Heart right ventricle (tissue), 16 donors: ENCODE measurements around the gene ANXA4. TPM values are rescaled to one million over a fixed set of nuclear protein-coding genes. Genes with fewer than 3 reads are reported as not detected.

Source experiments
- ATAC-seq, 8 donors: fragments of 200-7000 bp; cut with Tn5 transposase; one replicate each; pipeline ENCODE4 v1.9.1; 2020; ENCODE audit warnings: mild to moderate bottlenecking in 8 of 8, moderate library complexity in 8 of 8, moderate number of reproducible peaks in 1 of 8
- DNase-seq, 2 donors: peaks; one replicate each; pipeline ENCODE4 v3.0.0-alpha.2; 2020
- H3K27ac ChIP-seq, 10 donors: fragments of 200-600 bp; sonication (generic) in 2 of 10; one replicate each; pipeline versions ENCODE4 v1.5.0 to v1.8.0; 2020 to 2022; ENCODE audit warnings: mild to moderate bottlenecking in 3 of 10
- H3K27me3 ChIP-seq, 7 donors: fragments of 200-600 bp; one replicate each; pipeline ENCODE4 v1.8.0; 2021 to 2022; ENCODE audit warnings: mild to moderate bottlenecking in 2 of 7
- H3K36me3 ChIP-seq, 9 donors: fragments of 200-600 bp; sonication (generic) in 1 of 9; one replicate each; pipeline versions ENCODE4 v1.5.0 to v1.8.0; 2020 to 2022; ENCODE audit warnings: mild to moderate bottlenecking in 2 of 9
- H3K4me1 ChIP-seq, 9 donors: fragments of 200-600 bp; sonication (generic) in 1 of 9; one replicate each; pipeline versions ENCODE4 v1.5.0 to v1.8.0; 2020 to 2022; ENCODE audit warnings: mild to moderate bottlenecking in 4 of 9
- H3K4me3 ChIP-seq, 10 donors: fragments of 200-600 bp; sonication (generic) in 2 of 10; one replicate each; pipeline versions ENCODE4 v1.5.0 to v1.8.0; 2020 to 2022; ENCODE audit warnings: mild to moderate bottlenecking in 7 of 10, moderate library complexity in 2 of 10
- H3K9me3 ChIP-seq, 11 donors: fragments of 200-600 bp in 10 of 11; sonication (generic) in 2 of 11; one replicate each; pipeline versions ENCODE4 v1.5.0 to v1.8.0; 2013 to 2022; ENCODE audit warnings: mild to moderate bottlenecking in 2 of 11, control low read depth in 1 of 11, moderate library complexity in 1 of 11
- CTCF ChIP-seq, 9 donors: fragments of 200-600 bp; sonication (generic) in 2 of 9; IDR thresholded peaks; one replicate each; pipeline versions ENCODE4 v1.5.0 to v1.8.0; 2021 to 2022; ENCODE audit warnings: antibody characterized with exemption in 9 of 9, mild to moderate bottlenecking in 5 of 9, moderate library complexity in 1 of 9
- WGBS, 2 donors: extraction: QIAGEN DNeasy Blood & Tissue Kit; methylation state at CpG; one replicate each; pipeline ENCODE4 v1.1.7; 2013; ENCODE audit warnings: inconsistent platforms in 1 of 2; 5-methylcytosine and 5-hydroxymethylcytosine counted together
- intact Hi-C, 10 donors: fragments of 100-400 bp; cut with DNase I; formaldehyde crosslinking; loops; one replicate each; pipeline versions ENCODE4 v1.11.1 to v1.14.2; 2022
- polyA plus RNA-seq, 2 donors: library from polyadenylated mRNA; stranded (reverse); fragments of 200-250 nt; gene quantifications; one replicate each; pipeline ENCODE4 v1.2.3, GENCODE V29; 2013
- total RNA-seq, 10 donors: library from RNA; stranded (reverse); fragmentation: NEBNext Ultra II Directional in 3 of 10; extraction: Animal tissue kit (Norgen Biotek cat#: 25700) in 3 of 10; gene quantifications; one replicate each; pipeline versions ENCODE4 v1.2.1 to v1.2.4, GENCODE V29; 2021 to 2023
- donor health status: Arrhythmogenic right ventricular cardiomyopathy.
- donor health status: ischemic (EF 13 %, LVEDD 7.1; RV severe dilation, severe dysfunction).
- donor health status: healthy with polysubstance abuse.
- donor health status: DM: no; HTN: yes; CAD: no.
- donor health status: DM: no; HTN: no; CAD: no.
- donor health status: ischemic (EF 25% LVEDD 6.9; RV normal size, moderate dysfunction).
- donor health status: ischemic (EF 25% LVEDD 5.7; RV mildly dilated, moderate dysfunction).
- donor health status: healthy.
- donor health status: DM: yes; HTN: yes; CAD: no.
- donor health status: Ischemic cardiomyopathy.
- donor health status: ischemic (EF 35%, LVEDD 5.7; RV mildly dilated, moderate dysfunction).
- donor health status: nonischemic (EF 11% LVEDD 7.7; RV severe dilation, severe dysfunction).
- donor health status: DM: yes; HTN: yes; CAD: no.
- donor health status: PGD.
- donor health status: ischemic (EF 29% LVEDD 5.4; RV normal size, mild dysfunction).
- donor health status: nonischemic (EF 23%, LVEDD 6.1; RV moderate dilation, normal function).

The ANXA4 gene
- total and polyA plus RNA-seq, 12 donors: 12.0 to 36.7 (median 22.6) TPM

DNA sequence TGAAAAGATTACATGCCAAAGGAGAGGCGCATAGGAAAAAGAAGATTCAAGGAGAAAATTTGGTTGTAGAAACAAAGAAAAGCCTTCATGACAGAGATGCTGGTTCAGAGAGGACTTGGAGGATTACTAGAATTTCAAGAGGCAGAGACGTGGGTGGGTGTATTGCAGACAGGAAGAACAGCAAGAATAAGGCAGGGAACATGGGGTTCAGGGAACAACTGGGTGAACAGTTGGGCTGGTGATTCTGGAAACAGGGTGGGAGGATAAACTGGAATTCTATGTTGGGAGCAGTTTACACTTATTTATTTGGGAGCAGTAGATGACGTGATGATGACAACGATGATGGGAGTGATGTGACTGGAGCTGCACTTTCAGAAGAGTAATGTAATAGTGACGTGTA, 69.1 kb downstream of the ANXA4 start:
- Histone ChIP-seq H3K9me3 (no peaks in the 10 kb centered on the region), H3K36me3 (peaks cover 0 to 89% (median 35%) of the 10 kb centered on the region in 9 donors), H3K4me1 (peaks cover 0 to 2% (median 0%) of the 10 kb centered on the region in 9 donors), H3K27ac (no peak overlapping the region), H3K27me3 (no peaks in the 10 kb centered on the region), H3K4me3 (no peak overlapping the region)
- DNase-seq: no peak
- WGBS, 2 donors: 91 to 92% methylated on average over 5 of the region's 5 CpGs
- intact Hi-C loops: loop anchor here in 4 of 10 donors (10.0 kb wide), 3 partner anchors 46 to 256 kb away; no protein-coding TSS in a partner anchor
- ATAC-seq: no peak
- TF ChIP-seq CTCF (IDR thresholded peaks at IDR 0.05): no peak

- 94 to 96% methylated on average over 3 of the region's 3 CpGs for WGBS, 2 donors
- intact Hi-C loops: loop anchor here in 4 of 10 donors (10.0 kb wide), 3 partner anchors 47 to 257 kb away; no protein-coding TSS in a partner anchor
Observed at GRCh38 chr2:69811591-69811990, 69.7 kb downstream of the ANXA4 start.

DNA sequence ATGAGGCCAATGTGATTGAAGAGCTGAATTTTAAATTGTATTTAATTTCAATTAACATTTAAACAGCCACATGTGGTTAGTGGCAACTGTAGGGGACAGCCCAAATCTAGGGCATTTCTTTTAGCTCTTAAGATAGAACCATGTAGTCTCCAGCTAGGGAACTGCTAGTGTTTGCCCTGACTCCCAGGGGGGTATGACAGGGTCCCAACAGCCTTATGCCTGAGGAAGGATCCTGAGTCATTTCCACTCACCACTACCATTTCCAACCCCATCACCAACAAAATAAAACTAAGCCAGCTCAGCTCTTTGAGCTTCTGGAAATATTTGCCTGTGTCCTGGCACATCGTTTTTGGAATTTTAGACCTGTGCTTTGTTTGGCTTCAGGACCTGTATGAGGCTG, 73.8 kb downstream of the ANXA4 start:
- H3K27me3 ChIP-seq: no peaks in the 10 kb centered on the region
- no peaks in the 10 kb centered on the region for H3K9me3 ChIP-seq
- H3K4me1 ChIP-seq: peaks cover 0 to 26% (median 0%) of the 10 kb centered on the region in 9 donors
- TF ChIP-seq CTCF (IDR thresholded peaks at IDR 0.05): no peak
- no peak overlapping the region for H3K4me3 ChIP-seq
- DNase-seq (no peak), ATAC-seq (no peak)
- peaks cover 0 to 65% (median 13%) of the 10 kb centered on the region in 9 donors for H3K36me3 ChIP-seq
- intact Hi-C loops: loop anchor here in 7 of 10 donors (1.0 to 10.0 kb wide), 8 partner anchors 51 to 261 kb away; partner anchors contain the start of gene ANXA4 (in 3 of the 7)
- WGBS, 2 donors: 73 to 82% methylated on average over 1 of the region's 1 CpG
- no peak overlapping the region for H3K27ac ChIP-seq

More at GRCh38 chr2:69811591-69811990, 69.7 kb downstream of the ANXA4 start:
- Histone ChIP-seq H3K27me3 (no peaks in the 10 kb centered on the region), H3K4me1 (peaks cover 0 to 8% (median 0%) of the 10 kb centered on the region in 9 donors), H3K9me3 (no peaks in the 10 kb centered on the region), H3K27ac (no peak overlapping the region), H3K36me3 (peaks cover 0 to 83% (median 29%) of the 10 kb centered on the region in 9 donors), H3K4me3 (no peak overlapping the region)
- DNase-seq: no peak
- ATAC-seq: no peak
- TF ChIP-seq CTCF (IDR thresholded peaks at IDR 0.05): no peak

- TF ChIP-seq CTCF (IDR thresholded peaks at IDR 0.05): peak; percentile 84 to 95 (median 92)
- Histone ChIP-seq H3K4me3 (no peak overlapping the region), H3K36me3 (peaks cover 0 to 65% (median 9%) of the 10 kb centered on the region in 9 donors), H3K27ac (peak overlapping the region in 1 of 10 donors; percentile 11), H3K9me3 (no peaks in the 10 kb centered on the region), H3K27me3 (no peaks in the 10 kb centered on the region), H3K4me1 (peaks cover 0 to 26% (median 0%) of the 10 kb centered on the region in 9 donors)
- DNase-seq (peak in 1 of 2 donors; percentile 82), ATAC-seq (peak in 7 of 8 donors; percentile 47 to 83 (median 65))
- intact Hi-C loops: loop anchor here (1.0 to 10.0 kb wide), 8 partner anchors 52 to 262 kb away; partner anchors contain the start of gene ANXA4 (in 3 of the 10)
- whole genome bisulfite sequencing, 2 donors: 23% methylated on average over 3 of the region's 3 CpGs
Observed at GRCh38 chr2:69816923-69817542, 75.1 kb downstream of the ANXA4 start.
